ENCODE results near the gene ACAD9.
"Not testable (repeated sequence)": the region's sequence is repeated elsewhere in the genome, so short reads cannot be mapped to it uniquely, and the experiment has no call there.

ACAD9 gene

DNA sequence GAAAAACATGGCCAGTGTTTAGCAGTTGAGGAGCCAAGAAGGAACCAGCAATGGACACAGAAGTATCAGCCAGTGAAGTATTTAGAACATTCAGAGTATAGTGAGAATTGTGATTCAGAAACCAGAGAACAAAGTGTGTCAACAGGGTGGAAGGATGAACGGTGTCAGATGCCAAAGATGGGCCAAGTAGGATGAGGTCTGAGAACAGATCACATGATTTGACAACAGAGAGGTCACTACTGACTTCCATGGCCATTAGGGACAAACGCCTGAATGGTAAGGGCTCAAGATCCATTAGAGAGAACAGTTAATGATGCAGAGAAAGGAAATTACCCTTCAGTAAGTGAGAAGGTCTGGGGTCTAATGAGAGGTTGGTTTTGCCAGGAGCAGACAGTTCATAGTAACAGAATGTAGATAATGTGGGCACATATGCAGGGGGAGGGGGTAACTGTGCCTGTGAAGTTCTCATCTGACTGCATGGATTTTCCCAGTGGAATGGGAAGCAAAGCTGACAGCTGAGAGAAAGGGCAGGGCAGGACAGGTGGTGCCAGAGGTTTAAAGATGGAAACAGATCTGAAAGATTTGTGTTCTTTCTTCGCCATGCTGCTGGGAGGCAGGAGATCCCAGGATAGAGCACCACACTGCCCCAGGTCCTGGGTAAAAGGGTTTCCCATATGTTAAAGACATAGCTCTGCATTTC, 4.8 kb upstream of the ACAD9 start:
- no peak for DNase-seq (ENCODE audit: low spot score)
- TF ChIP-seq, protein P1, sequence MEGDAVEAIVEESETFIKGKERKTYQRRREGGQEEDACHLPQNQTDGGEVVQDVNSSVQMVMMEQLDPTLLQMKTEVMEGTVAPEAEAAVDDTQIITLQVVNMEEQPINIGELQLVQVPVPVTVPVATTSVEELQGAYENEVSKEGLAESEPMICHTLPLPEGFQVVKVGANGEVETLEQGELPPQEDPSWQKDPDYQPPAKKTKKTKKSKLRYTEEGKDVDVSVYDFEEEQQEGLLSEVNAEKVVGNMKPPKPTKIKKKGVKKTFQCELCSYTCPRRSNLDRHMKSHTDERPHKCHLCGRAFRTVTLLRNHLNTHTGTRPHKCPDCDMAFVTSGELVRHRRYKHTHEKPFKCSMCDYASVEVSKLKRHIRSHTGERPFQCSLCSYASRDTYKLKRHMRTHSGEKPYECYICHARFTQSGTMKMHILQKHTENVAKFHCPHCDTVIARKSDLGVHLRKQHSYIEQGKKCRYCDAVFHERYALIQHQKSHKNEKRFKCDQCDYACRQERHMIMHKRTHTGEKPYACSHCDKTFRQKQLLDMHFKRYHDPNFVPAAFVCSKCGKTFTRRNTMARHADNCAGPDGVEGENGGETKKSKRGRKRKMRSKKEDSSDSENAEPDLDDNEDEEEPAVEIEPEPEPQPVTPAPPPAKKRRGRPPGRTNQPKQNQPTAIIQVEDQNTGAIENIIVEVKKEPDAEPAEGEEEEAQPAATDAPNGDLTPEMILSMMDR (IDR thresholded peaks at IDR 0.05; ENCODE audit: extremely low read depth, missing control alignments) = no peak

DNA sequence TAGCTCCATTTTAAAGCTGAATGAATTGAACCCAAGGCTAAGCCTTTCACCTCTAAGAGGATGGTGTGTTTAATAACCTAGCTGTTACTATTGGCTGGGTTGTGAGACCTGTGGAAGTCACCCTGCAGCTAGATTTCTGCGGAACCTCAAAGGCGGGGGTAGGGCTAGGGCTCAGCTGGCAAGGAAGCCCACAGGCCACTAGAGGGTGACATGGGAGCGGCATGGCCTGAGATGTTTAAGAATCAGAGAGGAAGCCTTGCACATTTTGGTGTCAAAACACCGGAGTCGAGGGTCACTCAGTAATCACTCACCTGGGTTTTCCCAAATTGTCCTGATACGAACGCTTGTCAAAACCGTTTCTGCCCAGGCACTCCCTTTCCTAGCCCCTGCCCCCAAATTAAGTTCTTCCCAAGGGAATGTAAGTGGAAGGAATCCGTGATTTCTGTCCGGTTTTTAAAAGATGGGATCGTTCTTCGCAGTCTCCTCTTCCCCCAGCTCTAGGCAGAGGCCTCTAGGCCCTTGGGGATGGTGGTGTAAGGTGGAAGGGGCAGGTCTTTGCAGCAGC, 3.8 kb upstream of the ACAD9 start:
- TF ChIP-seq, protein P1 (IDR thresholded peaks at IDR 0.05; ENCODE audit: extremely low read depth, missing control alignments) = peak; percentile 71
- DNase-seq (ENCODE audit: low spot score) = peak; percentile 41

DNA sequence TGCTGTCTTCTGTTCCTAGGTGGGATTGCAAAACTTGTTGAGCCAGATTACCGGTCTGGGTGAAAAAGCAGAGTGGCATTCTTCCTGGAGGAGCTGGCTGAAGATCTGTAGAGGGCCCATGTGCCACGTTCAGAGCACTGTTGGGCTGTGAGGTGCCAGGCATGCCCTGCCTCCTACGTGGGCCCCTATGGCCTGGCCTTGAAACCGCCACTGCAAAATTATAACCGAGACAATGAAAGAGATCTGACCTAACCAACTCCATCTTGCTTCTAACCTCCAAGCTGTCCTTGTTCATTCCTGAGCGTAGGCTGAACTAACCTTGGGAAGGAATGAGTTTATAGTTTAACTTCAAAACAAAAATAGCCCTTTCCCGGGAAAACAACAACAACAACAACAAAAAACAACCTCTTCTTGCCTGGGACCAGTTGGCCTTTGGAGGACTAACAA, 1.4 kb upstream of the ACAD9 start:
- TF ChIP-seq, protein P1 (IDR thresholded peaks at IDR 0.05; ENCODE audit: extremely low read depth, missing control alignments) = no peak
- DNase-seq (ENCODE audit: low spot score) = no peak

DNA sequence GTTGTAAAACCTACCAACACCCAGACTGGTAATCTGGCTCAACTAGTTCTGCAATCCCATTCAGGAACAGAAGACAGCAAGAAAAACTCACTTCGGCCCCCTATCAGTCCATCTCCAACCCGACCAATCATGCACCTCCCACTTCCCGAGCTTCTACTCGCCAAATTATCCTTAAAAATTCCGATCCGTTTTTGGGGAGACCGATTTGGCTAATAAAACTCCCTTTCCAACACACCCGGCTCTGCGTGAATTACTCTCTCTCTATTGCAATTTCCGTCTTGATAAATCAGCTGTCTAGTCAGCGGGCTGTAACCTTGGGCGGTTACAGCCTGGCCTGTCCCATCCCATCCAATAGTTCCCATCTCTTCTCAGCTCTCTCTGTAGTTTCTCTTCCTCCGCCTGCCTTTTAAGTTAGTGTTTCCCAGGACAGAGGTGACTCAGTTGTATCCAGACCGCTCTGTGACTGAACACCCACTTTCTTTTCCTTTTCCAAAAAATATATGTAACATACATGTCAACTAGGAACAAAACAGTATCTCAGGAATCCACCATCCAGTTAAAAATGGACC, 780 bp upstream of the ACAD9 start:
- TF ChIP-seq, protein P1 (IDR thresholded peaks at IDR 0.05; ENCODE audit: extremely low read depth, missing control alignments) = no peak
- DNase-seq (ENCODE audit: low spot score) = peak; percentile 20

DNA sequence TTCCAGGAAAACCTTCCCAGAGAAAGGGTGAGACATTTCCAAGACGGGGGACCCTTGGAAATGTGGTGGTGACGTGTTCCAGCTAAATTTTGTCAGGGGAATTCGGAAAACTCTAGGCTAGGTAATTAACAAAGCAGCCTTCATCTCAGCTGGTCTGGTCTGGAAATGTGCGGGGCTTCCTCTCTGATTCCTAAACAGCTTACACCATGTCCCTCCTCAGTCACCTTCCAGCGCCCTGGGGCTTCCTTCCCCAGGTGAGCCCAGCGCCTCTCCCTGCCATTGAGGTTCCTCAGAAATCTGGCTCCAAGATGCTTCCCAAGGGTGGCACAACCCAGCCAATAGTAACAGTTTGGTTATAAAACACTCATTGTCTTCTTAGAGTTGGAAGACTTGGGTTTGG, 571 bp downstream of the ACAD9 start:
- TF ChIP-seq, protein P1 (IDR thresholded peaks at IDR 0.05; ENCODE audit: extremely low read depth, missing control alignments) = no peak
- DNase-seq (ENCODE audit: low spot score) = no peak

DNA sequence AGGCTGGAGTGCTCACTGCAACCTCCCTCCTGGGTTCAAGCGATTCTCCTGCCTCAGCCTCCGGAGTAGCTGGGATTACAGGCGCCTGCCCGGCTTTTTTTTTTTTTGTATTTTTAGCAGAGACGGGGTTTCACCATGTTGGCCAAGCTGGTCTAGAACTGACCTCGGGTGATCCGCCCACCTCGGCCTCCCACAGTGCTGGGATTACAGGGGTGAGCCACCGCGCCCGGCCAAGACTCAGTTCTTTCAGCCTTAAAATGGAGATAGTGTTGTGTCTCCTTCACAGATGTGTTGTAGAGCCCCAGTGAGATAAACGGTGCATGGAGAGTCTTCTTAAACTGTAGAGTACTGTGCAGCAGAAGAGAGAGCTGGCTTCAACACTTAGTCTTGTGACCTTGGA, 1.0 kb downstream of the ACAD9 start:
- DNase-seq (ENCODE audit: low spot score) = not testable (repeated sequence)

DNA sequence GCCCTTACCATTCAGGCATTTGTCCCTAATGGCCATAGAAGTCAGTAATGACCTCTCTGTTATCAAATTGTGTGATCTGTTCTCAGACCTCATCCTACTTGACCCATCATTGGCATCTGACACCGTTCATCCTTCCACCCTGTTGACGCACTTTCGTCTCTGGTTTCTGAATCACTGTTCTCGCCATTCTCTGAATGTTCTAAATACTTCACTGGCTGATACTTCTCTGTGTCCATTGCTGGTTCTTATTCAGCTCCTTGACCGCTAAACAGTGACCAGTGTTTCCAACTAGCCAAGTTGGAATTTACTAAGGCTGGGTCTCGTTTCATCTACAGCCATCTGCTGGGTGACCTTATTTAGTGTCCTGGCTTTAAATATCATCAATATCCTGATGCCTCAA, 2.2 kb downstream of the ACAD9 start:
- DNase-seq (ENCODE audit: low spot score) = no peak
- TF ChIP-seq, protein P1 (IDR thresholded peaks at IDR 0.05; ENCODE audit: extremely low read depth, missing control alignments) = no peak
